Cerebellar cortex (tissue), 1 donor: ENCODE results near the gene CCNYL1.

Source experiments
- DNase-seq: peaks from one replicate; pipeline ENCODE4 v3.0.0-alpha.2; 2015; ENCODE audit warnings: low spot score

Gene CCNYL1

DNA sequence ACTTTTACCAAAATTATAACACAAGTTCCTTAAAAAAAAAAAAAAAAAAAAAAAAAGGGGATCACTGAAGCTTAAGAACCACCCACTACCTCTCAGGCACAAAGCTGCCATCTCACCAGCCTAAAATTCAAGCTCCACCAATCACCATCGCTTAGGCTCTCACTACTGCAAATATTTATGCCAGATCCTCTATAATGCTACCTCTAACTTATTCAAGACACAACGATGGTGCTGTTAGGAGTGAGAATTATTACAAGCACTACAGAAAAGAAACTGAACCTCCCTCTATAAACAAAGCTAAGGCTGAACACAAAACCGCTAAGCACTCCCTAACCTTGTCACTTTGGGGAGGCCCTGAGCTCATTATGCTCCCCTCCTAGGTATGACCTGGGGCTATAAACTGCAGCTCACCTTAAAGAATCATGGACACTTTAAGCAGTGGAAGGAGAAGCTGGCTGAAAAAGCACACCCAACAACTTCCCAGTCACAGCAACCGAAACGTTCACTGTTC is 54.7 kb downstream of the CCNYL1 start:
- DNase-seq, result no peak

DNA sequence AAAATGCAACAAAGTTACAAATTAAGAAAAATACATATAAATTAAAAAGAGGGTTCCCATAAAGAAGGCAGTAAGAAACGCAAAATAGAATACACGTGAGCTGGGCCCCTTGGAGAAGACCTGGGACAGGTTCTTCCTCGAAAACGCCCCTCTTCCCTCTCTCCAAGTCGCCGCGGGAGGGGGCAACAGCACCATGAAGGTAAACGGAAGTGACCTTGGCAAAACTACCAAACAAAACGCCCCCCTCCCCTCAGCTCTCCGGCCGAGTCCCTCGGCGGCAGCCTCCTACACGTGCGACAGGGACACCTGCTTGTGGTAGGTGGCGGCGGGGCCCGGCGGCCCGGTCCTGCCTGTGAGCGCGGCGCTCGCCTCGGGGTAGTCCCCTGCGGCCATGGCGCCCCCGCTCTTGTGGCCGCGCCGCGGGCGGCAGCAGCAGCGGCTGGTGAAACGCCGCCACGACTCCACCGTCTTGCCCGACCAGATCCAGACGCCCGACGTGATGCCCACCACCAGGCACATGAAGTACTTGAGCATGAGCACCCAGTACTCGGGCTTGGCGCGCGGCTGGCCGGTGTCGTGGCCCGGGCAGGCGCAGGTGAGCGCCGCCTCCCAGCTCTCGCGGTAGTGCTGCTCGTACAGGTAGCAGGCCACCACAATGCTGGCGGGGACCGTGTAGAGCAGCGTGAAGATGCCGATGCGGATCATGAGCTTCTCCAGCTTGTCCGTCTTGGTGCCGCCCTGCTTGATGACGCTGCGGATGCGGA is 55.4 kb downstream of the CCNYL1 start:
- DNase-seq, result no peak

GRCh38 chr2:207767461-207768167 is 56.2 kb downstream of the CCNYL1 start:
- DNase-seq, result no peak

DNA sequence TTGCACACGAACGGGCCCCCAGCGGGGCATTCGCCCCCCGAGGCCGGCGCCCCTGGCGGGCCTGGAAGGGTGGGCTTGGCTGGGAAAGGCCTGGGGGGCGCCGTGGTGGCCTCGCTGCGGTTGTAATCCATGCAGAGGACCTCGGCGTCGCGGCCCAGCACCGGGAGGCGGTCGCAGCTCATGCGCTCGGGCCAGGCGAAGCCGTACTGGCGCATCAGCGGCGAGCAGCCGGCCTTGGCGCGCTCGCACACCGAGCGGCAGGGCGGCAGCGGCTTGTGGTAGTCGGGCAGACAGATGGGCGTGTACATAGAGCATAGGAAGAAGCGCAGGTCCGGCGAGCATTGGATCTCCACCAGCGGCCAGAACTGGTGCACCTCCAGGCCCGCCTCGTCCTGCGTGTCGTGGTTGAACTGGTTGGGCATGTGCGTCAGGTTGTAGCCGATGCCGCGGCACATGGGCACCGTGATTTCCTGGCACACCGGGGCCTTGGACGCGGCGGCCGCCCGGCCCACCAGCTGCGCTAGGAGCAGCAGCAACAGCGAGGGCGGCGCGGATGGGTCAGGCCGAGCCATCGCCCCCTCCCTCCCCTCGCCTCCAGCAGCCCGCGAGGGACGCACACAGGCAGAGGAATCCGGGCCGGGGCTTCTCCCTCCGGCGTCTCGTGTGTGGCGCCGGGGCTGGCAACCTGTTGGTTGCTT is 56.9 kb downstream of the CCNYL1 start:
- DNase-seq, result no peak

GRCh38 chr2:207768866-207769596 is 57.6 kb downstream of the CCNYL1 start:
- DNase-seq, result no peak

- DNase-seq, result no peak
These were observed 59.4 kb downstream of the CCNYL1 start for GRCh38 chr2:207770602-207771404.

DNA sequence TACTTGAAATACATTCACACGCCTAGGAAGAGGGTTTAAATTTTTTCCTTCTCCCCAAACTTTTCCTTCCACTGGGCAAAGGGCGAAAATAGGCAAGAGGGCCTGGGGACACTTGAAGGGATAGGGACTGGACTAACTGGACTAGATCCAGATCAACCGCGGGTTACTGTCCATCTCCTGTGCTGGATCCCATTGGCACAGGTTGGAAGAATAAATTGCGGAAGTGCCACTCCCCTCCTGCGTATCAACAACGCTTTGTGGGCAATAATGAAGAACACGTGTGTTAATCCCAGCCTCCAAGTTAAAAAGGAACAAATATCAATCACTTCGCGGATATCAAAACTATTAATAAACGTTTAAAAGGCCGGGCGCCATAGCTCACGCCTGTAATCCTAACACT is 60.0 kb downstream of the CCNYL1 start:
- DNase-seq, result no peak

DNA sequence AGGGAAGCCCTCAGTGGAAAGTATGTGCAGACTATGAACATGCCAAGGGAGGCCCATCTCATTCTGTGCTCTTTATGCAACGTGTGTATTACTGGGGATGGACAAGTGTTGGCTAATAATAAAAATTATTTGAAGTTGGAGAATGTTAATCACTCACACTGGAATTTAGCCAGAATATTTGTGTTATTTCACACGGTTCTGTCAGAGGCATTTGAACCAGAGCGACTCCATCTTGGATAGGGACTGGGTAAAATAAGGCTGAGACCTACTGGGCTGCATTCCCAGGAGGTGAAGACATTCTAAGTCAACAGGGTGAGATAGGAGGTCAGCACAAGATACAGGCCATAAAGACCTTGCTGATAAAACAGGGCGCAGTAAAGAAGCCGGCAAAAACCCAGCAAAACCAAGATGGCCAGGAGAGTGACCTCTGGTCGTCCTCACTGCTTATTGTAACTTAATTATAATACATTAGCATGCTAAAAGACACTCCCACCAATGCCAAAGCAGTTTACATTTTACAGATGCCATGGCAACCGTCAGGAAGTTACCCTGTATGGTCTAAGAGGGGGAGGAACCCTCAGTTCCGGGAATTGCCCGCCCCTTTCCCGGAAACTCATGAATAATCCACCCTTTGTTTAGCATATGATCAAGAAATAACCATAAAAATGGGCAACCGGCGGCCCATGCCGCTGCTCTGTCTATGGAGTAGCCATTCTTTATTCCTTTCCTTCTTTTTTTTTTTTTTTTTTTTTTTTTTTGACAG is 60.8 kb downstream of the CCNYL1 start:
- no peak for DNase-seq

GRCh38 chr2:207772844-207773205 is 61.4 kb downstream of the CCNYL1 start:
- DNase-seq, result no peak

GRCh38 chr2:207775473-207775872 is 64.0 kb downstream of the CCNYL1 start:
- no peak for DNase-seq

- DNase-seq, result no peak
These were observed 65.7 kb downstream of the CCNYL1 start for GRCh38 chr2:207777124-207777523.

- DNase-seq, result no peak
These were observed 67.0 kb downstream of the CCNYL1 start for GRCh38 chr2:207778298-207778882.

- DNase-seq, result no peak
These were observed 68.1 kb downstream of the CCNYL1 start for GRCh38 chr2:207779523-207779922.

DNA sequence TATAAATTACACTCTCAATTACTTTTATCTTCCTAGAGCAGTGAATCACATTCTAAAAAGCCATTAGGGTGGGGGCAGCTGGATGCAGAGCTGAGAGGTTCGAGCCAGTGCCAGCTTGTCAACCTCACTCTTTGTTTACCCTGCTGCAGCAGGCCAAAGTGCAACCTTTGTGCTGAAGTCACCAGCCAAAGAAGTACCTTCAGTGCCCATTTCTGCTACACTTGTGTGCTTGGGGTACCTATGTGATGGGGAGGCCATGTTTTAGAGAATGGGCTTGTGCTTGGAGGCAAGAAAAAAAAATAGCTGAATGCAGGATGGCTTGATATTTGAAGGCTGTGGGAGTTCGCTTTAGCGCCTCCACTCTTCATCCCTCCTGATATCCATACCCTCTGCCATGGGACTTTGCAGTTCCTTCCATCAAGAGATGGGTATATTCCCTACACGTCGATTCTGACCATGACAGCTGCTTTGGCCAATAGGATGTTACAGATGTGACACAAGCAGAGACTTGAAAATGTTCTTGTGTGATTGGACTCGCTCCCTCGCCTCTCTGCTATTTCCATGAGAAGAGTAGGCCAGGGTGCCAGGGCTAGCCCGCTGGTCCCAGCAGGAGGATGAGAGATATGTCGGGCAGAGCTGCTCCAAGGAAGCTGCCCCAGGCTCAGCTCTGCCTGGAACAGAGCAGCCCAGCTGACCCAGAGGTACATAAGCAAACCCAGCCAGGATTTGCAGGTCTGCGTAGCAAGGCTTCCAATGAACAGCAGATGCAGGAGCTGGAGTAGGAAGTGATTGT is 71.0 kb downstream of the CCNYL1 start:
- no peak for DNase-seq

DNA sequence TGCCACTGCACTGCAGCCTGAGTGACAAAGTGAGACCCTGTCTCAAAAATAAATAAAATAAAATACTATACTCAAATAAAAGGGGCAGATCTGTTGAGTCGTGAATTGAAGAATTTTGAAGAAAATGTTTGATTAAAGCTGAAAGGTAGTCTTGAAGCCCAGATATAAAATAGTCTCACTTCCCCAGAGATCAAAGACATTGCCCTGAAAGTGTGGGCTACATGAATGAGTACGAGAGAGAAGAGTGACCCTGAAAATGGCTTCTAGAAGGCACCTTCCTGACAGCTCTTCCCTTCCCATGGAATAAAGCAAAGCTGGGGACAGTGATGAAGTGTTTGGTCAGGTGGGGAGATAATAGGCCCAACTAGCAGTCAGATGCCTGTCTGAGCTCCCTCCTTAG is 72.1 kb downstream of the CCNYL1 start:
- DNase-seq, result no peak

GRCh38 chr2:207784898-207785297 is 73.5 kb downstream of the CCNYL1 start:
- no peak for DNase-seq

DNA sequence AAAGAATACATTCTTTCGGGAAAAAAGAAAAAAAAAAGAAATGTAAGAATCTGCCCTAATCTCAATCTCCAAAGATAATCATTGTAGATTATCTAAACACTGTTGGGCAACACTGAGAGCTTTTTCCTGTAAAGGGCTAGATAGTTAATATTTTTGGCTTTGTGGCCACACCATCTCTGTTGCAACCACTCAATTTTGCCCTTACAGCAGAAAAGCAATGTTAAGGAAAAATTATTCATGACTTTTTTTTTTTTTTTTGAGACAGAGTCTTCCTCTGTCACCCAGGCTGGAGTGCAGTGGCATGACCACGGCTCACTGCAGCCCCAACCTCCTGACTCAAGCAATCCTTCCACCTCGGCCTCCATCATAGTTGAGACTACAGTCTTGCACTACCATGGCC is 75.6 kb downstream of the CCNYL1 start:
- DNase-seq, result no peak

DNA sequence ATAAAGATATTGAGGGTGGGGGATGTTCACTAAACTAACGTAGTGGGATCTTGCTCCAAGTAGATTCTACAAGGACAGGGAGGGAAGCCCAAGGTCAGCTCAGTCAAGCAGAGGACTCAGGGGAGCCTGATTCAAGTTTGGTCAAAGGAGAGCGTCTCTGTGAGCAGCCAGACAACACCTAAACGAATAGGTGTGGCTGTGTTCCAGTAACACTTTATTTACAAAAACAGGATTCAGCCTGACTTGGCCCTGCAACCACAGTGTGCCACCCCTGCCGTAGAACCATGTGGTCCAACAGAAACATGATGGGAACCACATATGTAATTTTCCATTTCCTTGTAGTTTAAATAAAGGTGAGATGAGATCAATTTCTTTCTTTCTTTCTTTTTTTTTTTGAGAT is 76.4 kb downstream of the CCNYL1 start:
- no peak for DNase-seq

DNA sequence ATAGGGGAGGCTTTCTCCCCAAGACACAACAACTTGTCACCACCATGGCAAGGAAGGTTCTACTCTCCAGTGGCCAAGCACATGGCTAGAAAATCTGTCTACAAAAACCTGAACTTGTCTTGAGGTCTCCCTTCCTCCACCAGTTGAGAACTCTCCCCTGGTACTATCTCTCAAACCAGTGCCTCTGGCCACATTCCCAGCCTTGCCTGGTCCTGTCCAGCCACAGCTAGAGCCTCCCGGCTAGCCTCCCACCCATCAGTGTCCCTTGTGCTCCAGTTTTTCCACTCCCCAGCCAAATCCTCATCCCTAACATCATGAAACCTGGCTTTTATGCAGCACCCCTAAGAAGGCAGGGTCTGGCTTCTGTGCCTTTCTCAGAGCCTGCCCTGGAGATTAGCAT is 79.5 kb downstream of the CCNYL1 start:
- no peak for DNase-seq
